Measurements from ENCODE around the gene BASP1.

BASP1 gene

GRCh38 chr5:17316970-17317459 lies 99.6 kb downstream of the BASP1 start (continued):
- TF ChIP-seq ZNF140 (tag by site-specific recombination; IDR thresholded peaks at IDR 0.05) (no peak), YY1 (tag by site-specific recombination; IDR thresholded peaks at IDR 0.05) (no peak), ZNF211 (tag by site-specific recombination; IDR thresholded peaks at IDR 0.05; ENCODE audit: low read depth) (no peak), MEIS1 (CRISPR knock-in tag; IDR thresholded peaks at IDR 0.05; ENCODE audit: borderline replicate concordance) (no peak), MZF1 (tag by site-specific recombination; IDR thresholded peaks at IDR 0.05; ENCODE audit: borderline replicate concordance) (0 out of 2 replicates have a peak, but pooled peaks have one; percentile 19), PBX3 (CRISPR knock-in tag; IDR thresholded peaks at IDR 0.05) (no peak), ZBTB21 (tag by site-specific recombination; IDR thresholded peaks at IDR 0.05) (no peak), ZNF23 (tag by site-specific recombination; IDR thresholded peaks at IDR 0.05; ENCODE audit: borderline replicate concordance) (no peak), OSR2 (tag by site-specific recombination; IDR thresholded peaks at IDR 0.05) (peak; percentile 82), PRDM4 (tag by site-specific recombination; IDR thresholded peaks at IDR 0.05) (no peak), ZNF311 (tag by site-specific recombination; IDR thresholded peaks at IDR 0.05; ENCODE audit: borderline replicate concordance) (no peak), ZNF133 (tag by site-specific recombination; IDR thresholded peaks at IDR 0.05) (no peak), ELK4 (IDR thresholded peaks at IDR 0.05; ENCODE audit: borderline replicate concordance, low read depth, low read length) (no peak), ZSCAN4 (tag by site-specific recombination; IDR thresholded peaks at IDR 0.05) (no peak), ZNF629 (tag by site-specific recombination; IDR thresholded peaks at IDR 0.05) (peak; percentile 66), KLF17 (tag by site-specific recombination; IDR thresholded peaks at IDR 0.05) (no peak), BCL11A (tag by site-specific recombination; IDR thresholded peaks at IDR 0.05; ENCODE audit: low read depth) (peak; percentile 62; the same call in 1 of the 2 replicates), ZNF664 (tag by site-specific recombination; IDR thresholded peaks at IDR 0.05) (no peak), ZNF2 (tag by site-specific recombination; IDR thresholded peaks at IDR 0.05) (peak; percentile 42; the same call in 1 of the 2 replicates), ZEB2 (tag by site-specific recombination; IDR thresholded peaks at IDR 0.05) (peak; percentile 90), EGR2 (tag by site-specific recombination; IDR thresholded peaks at IDR 0.05; ENCODE audit: low read depth) (no peak), ZNF449 (tag by site-specific recombination; IDR thresholded peaks at IDR 0.05) (no peak), ZBTB26 (tag by site-specific recombination; optimal IDR thresholded peaks at IDR 0.05) (no peak), PRDM2 (tag by site-specific recombination; IDR thresholded peaks at IDR 0.05; ENCODE audit: borderline replicate concordance) (no peak)

All from HEK293 (cell line).